ENCODE results near the gene C4orf50.

GRCh38 chr4:6012200-6012599 lies 6.0 kb downstream of the C4orf50 start:
- TF ChIP-seq CTCF (conservative IDR thresholded peaks at IDR 0.05) (no peak), EZH2 (IDR thresholded peaks at IDR 0.05; ENCODE audit: low read depth) (no peak)

All from PC-9 (cell line).